Measurements from ENCODE around the gene VPS35L.
A peak's percentile ranks its signal among the peaks of the same experiment; 100 is the strongest.
"Not testable (repeated sequence)": the region's sequence is repeated elsewhere in the genome, so short reads cannot be mapped to it uniquely, and the experiment has no call there.

The VPS35L gene

DNA sequence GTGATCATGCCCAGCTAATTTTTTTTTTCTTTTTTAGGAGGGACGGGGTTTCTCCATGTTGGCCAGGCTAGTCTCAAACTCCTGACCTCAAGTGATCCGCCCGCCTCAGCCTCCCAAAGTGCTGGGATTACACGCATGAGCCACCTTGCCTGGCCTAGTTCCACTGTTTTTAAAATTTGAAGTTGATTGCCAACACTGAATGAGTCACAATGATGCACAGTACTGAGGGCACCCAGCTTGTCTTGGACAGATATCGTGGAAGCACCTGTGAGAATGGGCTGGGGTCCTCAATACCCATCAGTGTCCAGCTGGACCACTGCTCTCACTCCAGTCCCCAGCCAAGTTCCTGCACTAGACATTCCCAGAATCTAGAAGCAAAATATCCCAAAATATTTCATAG lies 160.1 kb downstream of the VPS35L start:
- no peak for DNase-seq

- no peak for DNase-seq
Measured at GRCh38 chr16:19716183-19716582, 160.7 kb downstream of the VPS35L start.

GRCh38 chr16:19716728-19717127 lies 161.2 kb downstream of the VPS35L start:
- not testable (repeated sequence) for DNase-seq

GRCh38 chr16:19717314-19717713 lies 161.8 kb downstream of the VPS35L start:
- no peak for DNase-seq

DNA sequence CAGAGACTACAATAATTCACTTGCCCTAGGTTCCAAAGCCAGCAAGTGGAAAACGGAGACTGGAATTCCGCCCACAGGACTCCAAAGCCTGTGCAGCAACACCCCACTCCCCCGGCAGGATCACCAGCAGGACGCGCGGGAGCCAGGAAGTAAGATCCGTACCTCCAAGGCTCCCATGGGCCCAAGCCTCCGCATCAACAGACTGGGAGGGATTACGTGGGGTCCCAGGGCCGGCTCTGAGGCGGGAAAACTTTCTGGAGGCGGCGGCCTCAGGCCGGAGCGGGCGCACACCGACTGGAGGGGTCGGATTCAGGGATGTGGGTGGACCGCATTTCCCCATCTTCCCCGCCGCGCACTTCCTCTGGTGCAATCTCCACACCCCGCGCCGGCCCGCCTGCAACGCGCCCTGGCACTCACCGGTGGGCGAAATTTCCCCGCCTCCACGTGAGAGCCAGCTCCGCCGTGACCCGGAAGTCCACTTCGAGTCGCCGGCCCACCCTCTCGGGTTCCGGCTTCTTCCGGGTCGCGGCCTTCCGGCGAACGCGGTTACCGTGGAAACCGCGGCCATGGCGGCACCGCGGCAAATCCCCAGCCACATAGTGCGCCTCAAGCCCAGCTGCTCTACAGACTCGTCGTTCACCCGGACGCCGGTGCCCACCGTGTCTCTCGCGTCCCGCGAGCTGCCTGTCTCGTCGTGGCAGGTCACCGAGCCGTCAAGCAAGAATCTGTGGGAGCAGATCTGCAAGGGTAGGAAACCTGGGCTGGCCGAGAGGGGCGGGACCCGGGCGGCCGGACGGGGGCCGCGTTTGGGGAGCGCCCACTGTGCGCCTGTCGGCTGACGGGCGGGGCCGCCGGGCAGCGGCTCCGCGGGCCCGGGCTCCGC lies 162.5 kb downstream of the VPS35L start, which contains the start of the genes IQCK and KNOP1:
Gene IQCK (plus strand): TSS at position 531 of the 883 bp plus-strand sequence. CDS start 36 bp downstream, at position 567.
Gene KNOP1 (minus strand): TSS at position 487 of the 883 bp plus-strand sequence. CDS start 3,192 bp downstream, outside the sequence.
- peak; percentile 95 for DNase-seq

GRCh38 chr16:19718624-19718965 lies 163.1 kb downstream of the VPS35L start:
- peak; percentile 60 for DNase-seq

DNA sequence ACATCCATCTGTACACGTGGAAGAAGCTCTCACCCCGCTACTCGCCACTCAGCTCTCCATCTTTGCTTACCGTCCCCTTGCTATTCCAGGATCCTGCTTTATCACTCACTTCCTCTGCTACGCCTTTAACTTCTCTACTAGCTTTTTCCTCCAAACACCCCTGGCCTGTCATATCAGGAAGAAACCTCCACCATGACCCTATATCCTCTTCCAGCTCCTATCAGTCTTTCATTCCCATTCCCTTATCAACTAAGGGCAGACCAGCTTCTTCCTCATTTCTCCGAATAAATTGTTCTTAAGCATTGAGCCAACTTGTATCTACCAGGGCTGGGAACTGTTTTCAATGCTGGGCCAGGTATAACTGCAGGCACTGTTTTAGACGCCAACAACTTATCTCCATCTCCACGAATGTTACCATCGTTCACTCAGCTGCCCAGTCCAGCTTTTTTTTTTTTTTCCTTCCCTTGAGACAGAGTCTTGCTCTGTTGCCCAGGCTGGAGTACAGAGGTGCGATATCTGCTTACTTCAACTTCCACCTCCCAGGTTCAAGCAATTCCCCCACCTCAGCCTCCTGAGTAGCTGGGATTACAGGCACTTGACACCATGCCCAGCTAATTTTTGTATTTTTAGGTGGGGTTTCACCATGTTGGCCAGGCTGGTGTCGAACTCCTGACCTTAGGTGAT lies 166.9 kb downstream of the VPS35L start:
- DNase-seq, result no peak

- no peak for DNase-seq
Measured at GRCh38 chr16:19722981-19723380, 167.5 kb downstream of the VPS35L start.

DNA sequence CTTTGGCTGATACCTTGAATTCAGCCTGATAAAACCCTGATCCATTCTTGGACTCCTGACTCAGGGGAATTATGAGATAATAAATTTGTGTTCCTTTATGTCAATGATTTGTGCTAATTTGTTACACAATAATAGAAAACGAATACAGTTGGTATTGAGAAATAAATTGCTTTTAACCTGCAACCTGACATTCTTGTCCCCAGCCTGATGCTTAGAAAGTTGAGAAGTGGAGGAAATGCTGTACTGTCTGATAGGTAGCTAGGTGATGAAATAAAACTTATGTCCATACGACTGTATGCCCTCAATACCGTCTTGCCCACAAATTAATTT lies 173.1 kb downstream of the VPS35L start:
- DNase-seq, result no peak

DNA sequence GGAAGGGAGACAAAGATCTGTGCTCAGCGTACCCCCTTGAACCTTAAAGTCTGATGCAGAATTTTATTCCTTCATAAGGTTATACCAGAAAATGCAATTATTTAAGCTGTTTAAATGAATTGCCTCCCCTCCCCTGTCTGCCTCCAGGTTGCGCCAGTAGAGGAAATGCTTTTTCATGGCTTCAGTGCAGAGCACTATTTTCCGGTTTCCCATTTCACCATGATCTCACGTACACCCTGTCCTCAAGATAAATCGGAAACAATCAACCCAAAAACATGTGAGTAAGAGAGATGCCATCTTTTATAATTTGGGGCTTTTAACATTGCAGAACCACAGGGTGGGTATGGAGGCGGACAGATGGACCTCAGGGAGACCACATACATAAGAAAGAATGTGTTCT lies 178.0 kb downstream of the VPS35L start:
- DNase-seq, result no peak

GRCh38 chr16:19735074-19735867 lies 179.8 kb downstream of the VPS35L start:
- no peak for DNase-seq

DNA sequence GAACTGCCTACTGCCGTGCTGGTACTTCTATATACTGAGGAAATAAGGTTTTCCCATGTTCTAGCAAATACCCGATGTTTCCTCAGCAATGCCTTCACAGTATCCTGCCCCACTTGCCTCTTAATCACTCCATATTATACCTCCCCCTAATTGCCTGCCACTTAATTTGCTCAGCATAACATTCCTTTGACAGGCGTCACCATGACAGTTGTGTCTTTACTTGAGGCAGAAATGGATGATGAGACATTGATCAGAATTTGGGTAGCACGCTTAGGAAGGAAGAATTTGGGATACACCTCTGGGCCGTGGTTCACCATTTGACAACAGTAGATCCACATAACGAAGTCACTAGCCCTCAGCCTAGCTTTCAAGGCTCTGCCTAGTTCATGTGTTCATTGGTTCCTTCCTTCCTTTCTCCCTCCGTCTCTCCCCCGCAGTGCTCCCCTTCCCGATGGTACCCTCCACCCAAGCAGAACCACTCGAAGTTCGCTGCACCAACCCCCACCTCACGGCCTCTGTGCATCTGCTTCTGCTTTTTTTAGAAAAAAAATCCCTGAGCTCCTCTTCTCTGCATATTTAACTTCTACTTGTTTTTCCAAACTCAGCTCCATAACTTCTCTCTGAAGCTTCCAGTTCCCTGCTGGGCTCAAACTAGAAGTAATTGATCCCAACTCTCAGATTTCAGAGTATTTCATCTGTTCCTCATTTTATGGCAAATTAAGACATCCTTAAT lies 182.0 kb downstream of the VPS35L start:
- no peak for DNase-seq

GRCh38 chr16:19741354-19741753 lies 185.9 kb downstream of the VPS35L start:
- DNase-seq, result no peak

GRCh38 chr16:19743816-19744159 lies 188.3 kb downstream of the VPS35L start:
- DNase-seq, result no peak

- no peak for DNase-seq
Measured at GRCh38 chr16:19744670-19745069, 189.2 kb downstream of the VPS35L start.

DNA sequence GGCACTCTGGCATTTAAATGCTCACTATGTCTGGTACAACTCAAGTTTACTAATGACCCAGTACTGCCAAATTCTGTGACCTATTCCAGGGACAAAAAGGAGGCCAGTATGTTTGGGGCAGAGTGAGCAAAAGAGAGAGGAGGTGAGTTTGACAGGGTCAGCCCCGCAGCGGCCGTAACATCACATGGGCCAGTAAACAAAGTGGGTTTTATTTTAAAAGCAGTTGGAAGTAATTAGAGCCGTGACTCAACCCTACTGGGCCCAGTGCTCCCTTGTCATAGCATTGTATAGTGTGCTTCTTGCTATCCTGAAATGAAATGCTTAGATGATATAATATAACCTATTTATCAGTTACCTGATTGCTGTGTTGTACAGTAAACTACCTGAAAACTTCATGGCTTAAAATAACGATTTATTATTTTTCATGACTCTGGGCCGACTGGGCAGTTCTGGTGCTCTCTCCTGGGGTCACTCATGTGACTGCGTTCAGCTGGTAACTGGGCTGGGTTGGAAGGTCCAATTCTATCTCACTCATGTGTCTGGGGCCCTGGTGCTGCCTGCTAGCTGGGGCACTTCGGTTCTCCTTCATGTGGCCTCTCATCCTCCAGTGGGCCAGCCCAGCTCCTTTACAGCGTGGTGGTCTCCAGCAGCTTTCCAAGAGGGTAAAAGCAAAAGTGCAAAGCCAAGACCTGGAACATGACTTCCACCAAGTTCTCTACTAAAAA lies 189.9 kb downstream of the VPS35L start:
- DNase-seq, result no peak

DNA sequence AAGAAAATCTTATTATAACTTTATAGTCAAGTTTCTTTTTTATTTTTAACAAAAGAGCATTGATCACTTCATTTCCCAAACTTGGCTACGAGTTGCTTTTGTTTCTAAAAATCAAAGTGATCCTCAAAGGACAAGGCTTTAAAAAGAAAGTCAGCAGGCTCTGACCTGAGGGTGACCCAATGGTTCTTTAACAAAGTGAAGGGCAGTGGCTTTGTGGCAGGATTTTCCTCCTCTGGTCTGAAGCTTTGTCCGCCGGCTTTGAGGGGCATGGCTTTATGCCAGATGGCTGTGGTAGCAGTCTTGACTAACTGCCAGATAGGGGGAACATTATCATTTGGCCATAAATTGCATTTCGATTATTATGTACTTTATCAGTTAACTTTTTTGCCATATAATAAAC lies 191.1 kb downstream of the VPS35L start:
- no peak for DNase-seq

DNA sequence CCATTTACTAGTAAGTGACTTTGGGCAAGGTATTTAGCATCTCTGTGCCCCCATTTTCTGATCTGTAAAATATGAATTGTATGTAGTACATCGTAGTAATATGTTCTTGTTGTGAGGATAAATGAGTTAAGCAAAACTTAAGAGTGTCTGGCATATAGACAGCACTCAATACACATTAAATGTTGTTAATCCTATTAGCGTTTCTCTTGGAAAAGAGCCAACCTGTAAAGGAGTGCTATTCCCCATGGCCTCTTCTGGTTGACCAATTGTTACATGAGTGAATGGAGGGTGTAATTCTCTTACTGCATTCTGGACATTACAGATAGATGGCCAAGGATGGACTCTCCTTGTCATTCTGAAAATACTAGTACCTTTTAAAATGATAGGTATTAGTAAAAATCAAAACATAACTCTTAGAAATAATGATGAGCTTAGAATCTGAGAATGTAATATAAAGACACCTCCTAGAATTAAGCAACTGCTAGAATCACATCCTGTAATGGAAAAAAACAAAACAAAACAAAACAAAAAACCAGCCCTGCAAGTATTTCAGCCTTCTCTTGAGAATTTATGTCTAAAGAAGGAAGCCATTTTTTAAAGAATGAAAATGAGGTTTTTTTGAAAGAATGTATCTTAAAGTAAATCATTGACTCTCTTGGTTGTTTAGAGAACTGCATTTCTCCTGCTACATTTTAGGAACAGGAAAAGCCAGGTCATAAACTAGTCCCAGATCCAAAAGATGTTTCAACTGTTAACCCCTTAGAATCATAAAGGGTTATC lies 193.1 kb downstream of the VPS35L start:
- DNase-seq, result peak; percentile 2

DNA sequence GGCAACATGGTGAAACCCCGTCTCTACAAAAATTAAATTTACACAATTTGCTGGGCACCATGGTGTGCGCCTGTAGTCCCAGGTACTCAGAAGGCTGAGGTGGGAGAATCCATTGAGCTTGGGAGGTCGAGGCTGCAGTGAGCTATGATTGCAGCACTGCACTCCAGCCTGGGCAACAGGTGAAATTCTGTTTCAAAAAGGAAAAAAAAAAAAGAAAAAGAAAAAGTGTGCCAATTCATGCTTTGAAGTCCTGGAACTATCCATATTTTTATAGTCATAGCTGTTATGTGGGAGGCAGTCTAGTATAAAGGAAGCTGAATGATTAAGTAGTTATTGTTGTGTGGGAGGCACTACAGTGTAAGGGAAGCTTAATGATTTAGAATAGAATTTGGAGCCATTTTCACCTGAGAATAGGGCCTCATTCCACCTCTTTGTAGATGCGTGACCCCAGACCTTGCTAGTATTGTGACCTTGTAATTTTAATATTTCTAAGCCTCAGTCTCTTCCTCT lies 194.1 kb downstream of the VPS35L start:
- no peak for DNase-seq

Measured in NCI-H510A (cell line).